Stomach (tissue), 9 donors: Measurements from ENCODE around the gene TMEM267. TPM values are rescaled to one million over a fixed set of nuclear protein-coding genes. Genes with fewer than 3 reads are reported as not detected.

Experiments used
- DNase-seq, 2 donors: peaks; one replicate each; pipeline versions ENCODE4 v3.0.0 to v3.0.0-alpha.2; 2013 to 2019
- H3K27ac ChIP-seq, 5 donors: fragments of 200-600 bp in 4 of 5; sonication (generic) in 4 of 5; one replicate each; pipeline ENCODE4 v1.5.1; 2013 to 2019; ENCODE audit warnings: mild to moderate bottlenecking in 1 of 5, moderate library complexity in 1 of 5
- H3K27me3 ChIP-seq, 3 donors: fragments of 200-600 bp; sonication (generic); one replicate each; pipeline ENCODE4 v1.5.1; 2017 to 2019; ENCODE audit warnings: mixed run types in 1 of 3
- H3K36me3 ChIP-seq, 4 donors: fragments of 200-600 bp; sonication (generic); 1 replicate in 3 of 4; 2 replicates in 1 of 4; pipeline ENCODE4 v1.5.1; 2016 to 2019
- H3K4me1 ChIP-seq, 4 donors: fragments of 200-600 bp; sonication (generic); one replicate each; pipeline ENCODE4 v1.5.1; 2016 to 2019
- H3K4me3 ChIP-seq, 4 donors: fragments of 200-600 bp; sonication (generic) in 3 of 4; one replicate each; pipeline ENCODE4 v1.5.1; 2016 to 2019; ENCODE audit warnings: mild to moderate bottlenecking in 1 of 4
- H3K9me3 ChIP-seq, 4 donors: fragments of 200-600 bp; sonication (generic); one replicate each; pipeline ENCODE4 v1.5.1; 2016 to 2019
- EP300 ChIP-seq: sonication (generic); formaldehyde crosslinking; IDR thresholded peaks from one replicate; pipeline ENCODE4 v1.6.1; 2017; ENCODE audit warnings: antibody characterized with exemption
- POLR2A ChIP-seq, 4 donors: fragments of 450-650 bp; IDR thresholded peaks; one replicate each; pipeline ENCODE4 v1.6.1; 2016; ENCODE audit warnings: antibody characterized with exemption in 4 of 4, control low read depth in 2 of 4, mild to moderate bottlenecking in 1 of 4, moderate library complexity in 1 of 4
- POLR2AphosphoS5 ChIP-seq, 3 donors: sonication (generic); formaldehyde crosslinking; IDR thresholded peaks; one replicate each; pipeline ENCODE4 v1.6.1; 2016; ENCODE audit warnings: antibody characterized with exemption in 3 of 3
- WGBS, 5 donors: extraction: QIAGEN DNeasy Blood & Tissue Kit in 3 of 5; methylation state at CpG; one replicate each; pipeline versions ENCODE4 v1.1.5 to v1.1.7; 2013 to 2018; 5-methylcytosine and 5-hydroxymethylcytosine counted together
- intact Hi-C: fragments of 100-400 bp; cut with DNase I; formaldehyde crosslinking; loops from one replicate; pipeline ENCODE4 v1.15.1; 2023; ENCODE audit warnings: low total_unique reads
- polyA plus RNA-seq, 3 donors: library from polyadenylated mRNA; stranded (reverse); fragments of 200-250 nt; gene quantifications; one replicate each; pipeline ENCODE4 v1.2.3, GENCODE V29; 2013
- total RNA-seq, 5 donors: library from RNA; depleted of rRNA; stranded (reverse); fragments of >200 nt; gene quantifications; one replicate each; pipeline versions ENCODE4 v1.1.0 to v1.2.3, GENCODE V29; 2014 to 2016
- TF ChIP-seq, protein P1 (sequence below), 7 experiments: fragments of 450-650 bp in 4 of 7; fragments of 200-600 bp in 3 of 7; sonication (generic) in 3 of 7; IDR thresholded peaks; one replicate each; pipeline ENCODE4 v1.5.1; 2016 to 2019; ENCODE audit warnings: antibody characterized with exemption in 7 of 7, control low read depth in 2 of 7, mild to moderate bottlenecking in 1 of 7
- donor health status: healthy with polysubstance abuse.
- donor health status: Bipolar disorder and iron deficiency.
- donor health status: healthy.

TMEM267 gene
- total and polyA plus RNA-seq, 8 donors, result 1.7 to 51.3 (median 7.9) TPM

DNA sequence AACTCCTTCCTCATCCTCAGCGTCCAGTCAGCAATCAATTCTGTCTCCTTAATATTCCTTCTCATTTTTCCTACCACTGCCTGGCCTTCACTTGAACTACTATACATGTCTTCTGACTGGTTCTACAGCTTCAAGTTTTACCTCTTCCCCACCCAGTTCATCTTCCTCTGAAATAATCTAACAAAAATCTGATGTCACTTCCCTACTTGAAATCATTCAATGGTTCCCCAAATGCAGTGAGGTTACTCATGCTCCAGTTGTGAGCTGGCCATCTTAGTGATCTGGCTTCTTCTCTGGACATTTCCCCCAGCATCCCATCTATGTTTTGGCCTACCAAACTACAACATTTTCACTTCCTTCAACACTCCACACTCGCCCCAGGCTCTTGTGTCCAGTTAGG lies 14.9 kb upstream of the TMEM267 start:
- Histone ChIP-seq H3K4me1 (no peaks in the 10 kb centered on the region), H3K27me3 (no peaks in the 10 kb centered on the region), H3K36me3 (peaks cover 0 to 10% (median 7%) of the 10 kb centered on the region in 4 donors), H3K27ac (no peak overlapping the region), H3K9me3 (no peaks in the 10 kb centered on the region), H3K4me3 (no peak overlapping the region)
- DNase-seq, result no peak
- intact Hi-C loops, result no loop called here
- no peak for TF ChIP-seq POLR2AphosphoS5 (IDR thresholded peaks at IDR 0.05)
- no peak for TF ChIP-seq POLR2A (IDR thresholded peaks at IDR 0.05)
- TF ChIP-seq, protein P1, sequence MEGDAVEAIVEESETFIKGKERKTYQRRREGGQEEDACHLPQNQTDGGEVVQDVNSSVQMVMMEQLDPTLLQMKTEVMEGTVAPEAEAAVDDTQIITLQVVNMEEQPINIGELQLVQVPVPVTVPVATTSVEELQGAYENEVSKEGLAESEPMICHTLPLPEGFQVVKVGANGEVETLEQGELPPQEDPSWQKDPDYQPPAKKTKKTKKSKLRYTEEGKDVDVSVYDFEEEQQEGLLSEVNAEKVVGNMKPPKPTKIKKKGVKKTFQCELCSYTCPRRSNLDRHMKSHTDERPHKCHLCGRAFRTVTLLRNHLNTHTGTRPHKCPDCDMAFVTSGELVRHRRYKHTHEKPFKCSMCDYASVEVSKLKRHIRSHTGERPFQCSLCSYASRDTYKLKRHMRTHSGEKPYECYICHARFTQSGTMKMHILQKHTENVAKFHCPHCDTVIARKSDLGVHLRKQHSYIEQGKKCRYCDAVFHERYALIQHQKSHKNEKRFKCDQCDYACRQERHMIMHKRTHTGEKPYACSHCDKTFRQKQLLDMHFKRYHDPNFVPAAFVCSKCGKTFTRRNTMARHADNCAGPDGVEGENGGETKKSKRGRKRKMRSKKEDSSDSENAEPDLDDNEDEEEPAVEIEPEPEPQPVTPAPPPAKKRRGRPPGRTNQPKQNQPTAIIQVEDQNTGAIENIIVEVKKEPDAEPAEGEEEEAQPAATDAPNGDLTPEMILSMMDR (IDR thresholded peaks at IDR 0.05), result no peak
- TF ChIP-seq EP300, result no peak
- 85 to 98% (median 94%) methylated on average over 2 of the region's 2 CpGs for WGBS, 5 donors

- TF ChIP-seq POLR2A (IDR thresholded peaks at IDR 0.05), result no peak
- TF ChIP-seq POLR2AphosphoS5 (IDR thresholded peaks at IDR 0.05), result no peak
- no peak for TF ChIP-seq EP300
- TF ChIP-seq, protein P1 (IDR thresholded peaks at IDR 0.05), result no peak
- intact Hi-C loops, result no loop called here
- peaks cover 0 to 8% (median 0%) of the 10 kb centered on the region in 4 donors for H3K36me3 ChIP-seq
- no peak overlapping the region for H3K27ac ChIP-seq
- no peaks in the 10 kb centered on the region for H3K27me3 ChIP-seq
- no peaks in the 10 kb centered on the region for H3K9me3 ChIP-seq
- DNase-seq, result peak in 1 of 2 donors; percentile 48
- 67 to 74% (median 70%) methylated on average over 5 of the region's 5 CpGs for WGBS, 5 donors
- no peaks in the 10 kb centered on the region for H3K4me1 ChIP-seq
- no peak overlapping the region for H3K4me3 ChIP-seq
These were observed 13.8 kb upstream of the TMEM267 start for GRCh38 chr5:43497311-43498104.

- intact Hi-C loops, result no loop called here
- no peak for DNase-seq
- no peak overlapping the region for H3K27ac ChIP-seq
- WGBS, 5 donors, result 96 to 100% (median 98%) methylated on average over 1 of the region's 1 CpG
- H3K4me3 ChIP-seq, result no peak overlapping the region
- H3K36me3 ChIP-seq, result peaks cover 0 to 11% (median 2%) of the 10 kb centered on the region in 4 donors
- H3K9me3 ChIP-seq, result no peaks in the 10 kb centered on the region
- H3K27me3 ChIP-seq, result no peaks in the 10 kb centered on the region
- TF ChIP-seq POLR2A (IDR thresholded peaks at IDR 0.05), result no peak
- no peak for TF ChIP-seq POLR2AphosphoS5 (IDR thresholded peaks at IDR 0.05)
- TF ChIP-seq EP300, result no peak
- TF ChIP-seq, protein P1 (IDR thresholded peaks at IDR 0.05), result no peak
- H3K4me1 ChIP-seq, result no peaks in the 10 kb centered on the region
These were observed 7.7 kb upstream of the TMEM267 start for GRCh38 chr5:43491326-43491725.

GRCh38 chr5:43486353-43486752 lies 2.7 kb upstream of the TMEM267 start:
- intact Hi-C loops, result no loop called here
- no peaks in the 10 kb centered on the region for H3K9me3 ChIP-seq
- no peaks in the 10 kb centered on the region for H3K27me3 ChIP-seq
- H3K27ac ChIP-seq, result peak overlapping the region in 1 of 5 donors; percentile 93
- no peak overlapping the region for H3K4me3 ChIP-seq
- no peak for DNase-seq
- 65 to 83% (median 77%) methylated on average over 3 of the region's 3 CpGs for WGBS, 5 donors
- no peak for TF ChIP-seq EP300
- TF ChIP-seq POLR2AphosphoS5 (IDR thresholded peaks at IDR 0.05), result no peak
- TF ChIP-seq POLR2A (IDR thresholded peaks at IDR 0.05), result no peak
- TF ChIP-seq, protein P1 (IDR thresholded peaks at IDR 0.05), result no peak
- H3K36me3 ChIP-seq, result peaks cover 0 to 11% (median 2%) of the 10 kb centered on the region in 4 donors
- H3K4me1 ChIP-seq, result peaks cover 15 to 28% (median 22%) of the 10 kb centered on the region in 4 donors
